Heart left ventricle (tissue), 16 donors: ENCODE results near the gene CCN5. TPM values are rescaled to one million over a fixed set of nuclear protein-coding genes. Genes with fewer than 3 reads are reported as not detected.
A peak's percentile ranks its signal among the peaks of the same experiment; 100 is the strongest.

Source experiments
- ATAC-seq, 4 donors: fragments of 200-7000 bp; cut with Tn5 transposase; one replicate each; pipeline ENCODE4 v1.9.1; 2020 to 2022; ENCODE audit warnings: moderate library complexity in 4 of 4, mild to moderate bottlenecking in 3 of 4, moderate number of reproducible peaks in 1 of 4
- DNase-seq, 5 donors: peaks; one replicate each; pipeline ENCODE4 v3.0.0-alpha.2; 2020
- H3K27ac ChIP-seq, 12 donors: fragments of 200-600 bp; sonication (generic) in 4 of 12; one replicate each; pipeline versions ENCODE4 v1.5.0 to v1.8.0; 2016 to 2022; ENCODE audit warnings: mild to moderate bottlenecking in 2 of 12
- H3K27me3 ChIP-seq, 9 donors: fragments of 200-600 bp; sonication (generic) in 2 of 9; one replicate each; pipeline versions ENCODE4 v1.5.1 to v1.8.0; 2016 to 2022; ENCODE audit warnings: mild to moderate bottlenecking in 3 of 9
- H3K36me3 ChIP-seq, 9 donors: fragments of 200-600 bp; sonication (generic) in 2 of 9; one replicate each; pipeline versions ENCODE4 v1.5.0 to v1.8.0; 2018 to 2022; ENCODE audit warnings: mild to moderate bottlenecking in 2 of 9
- H3K4me1 ChIP-seq, 12 donors: fragments of 200-600 bp; sonication (generic) in 4 of 12; one replicate each; pipeline versions ENCODE4 v1.5.0 to v1.8.0; 2016 to 2022; ENCODE audit warnings: mild to moderate bottlenecking in 3 of 12
- H3K4me3 ChIP-seq, 12 donors: fragments of 200-600 bp; sonication (generic) in 4 of 12; one replicate each; pipeline versions ENCODE4 v1.5.0 to v1.8.0; 2017 to 2022; ENCODE audit warnings: mild to moderate bottlenecking in 9 of 12, moderate library complexity in 4 of 12
- H3K9me3 ChIP-seq, 12 donors: fragments of 200-600 bp; sonication (generic) in 4 of 12; one replicate each; pipeline versions ENCODE4 v1.5.0 to v1.8.0; 2016 to 2022; ENCODE audit warnings: mild to moderate bottlenecking in 1 of 12
- POLR2A ChIP-seq, 2 donors: fragments of 450-650 bp; IDR thresholded peaks; one replicate each; pipeline ENCODE4 v1.6.1; 2017; ENCODE audit warnings: antibody characterized with exemption in 2 of 2, mild to moderate bottlenecking in 2 of 2, moderate library complexity in 2 of 2
- WGBS, 4 donors: extraction: QIAGEN DNeasy Blood & Tissue Kit in 2 of 4; methylation state at CpG; one replicate each; pipeline versions ENCODE4 v1.1.5 to v1.1.7; 2013 to 2018; 5-methylcytosine and 5-hydroxymethylcytosine counted together
- intact Hi-C, 10 donors: fragments of 100-400 bp; cut with DNase I; formaldehyde crosslinking; loops; one replicate each; pipeline versions ENCODE4 v1.11.1 to v1.14.2; 2022
- polyA plus RNA-seq, 2 donors: library from polyadenylated mRNA; stranded (reverse); fragments of 200-250 nt; gene quantifications; one replicate each; pipeline ENCODE4 v1.2.3, GENCODE V29; 2013
- total RNA-seq, 9 donors: library from RNA; depleted of rRNA in 2 of 9; stranded (reverse); fragments of >200 nt in 2 of 9; fragmentation: NEBNext Ultra II Directional in 3 of 9; extraction: Animal tissue kit (Norgen Biotek cat#: 25700) in 3 of 9; gene quantifications; one replicate each; pipeline versions ENCODE4 v1.1.0 to v1.2.4, GENCODE V29; 2016 to 2023
- TF ChIP-seq, protein P1 (sequence below), 12 donors: fragments of 200-600 bp; sonication (generic) in 4 of 12; IDR thresholded peaks; one replicate each; pipeline versions ENCODE4 v1.5.0 to v1.8.0; 2018 to 2022; ENCODE audit warnings: antibody characterized with exemption in 12 of 12, mild to moderate bottlenecking in 5 of 12
- donor health status: ischemic (EF 13 %, LVEDD 7.1; RV severe dilation, severe dysfunction).
- donor health status: healthy with polysubstance abuse.
- donor health status: DM: no; HTN: yes; CAD: no.
- donor health status: DM: no; HTN: no; CAD: no.
- donor health status: ischemic (EF 25% LVEDD 6.9; RV normal size, moderate dysfunction).
- donor health status: ischemic (EF 25% LVEDD 5.7; RV mildly dilated, moderate dysfunction).
- donor health status: healthy.
- donor health status: DM: yes; HTN: yes; CAD: no.
- donor health status: ischemic (EF 35%, LVEDD 5.7; RV mildly dilated, moderate dysfunction).
- donor health status: nonischemic (EF 11% LVEDD 7.7; RV severe dilation, severe dysfunction).
- donor health status: DM: yes; HTN: yes; CAD: no.
- donor health status: PGD.
- donor health status: ischemic (EF 29% LVEDD 5.4; RV normal size, mild dysfunction).
- donor health status: nonischemic (EF 23%, LVEDD 6.1; RV moderate dilation, normal function).

Gene CCN5
- total and polyA plus RNA-seq, 11 donors = 7.3 to 92.3 (median 28.7) TPM

DNA sequence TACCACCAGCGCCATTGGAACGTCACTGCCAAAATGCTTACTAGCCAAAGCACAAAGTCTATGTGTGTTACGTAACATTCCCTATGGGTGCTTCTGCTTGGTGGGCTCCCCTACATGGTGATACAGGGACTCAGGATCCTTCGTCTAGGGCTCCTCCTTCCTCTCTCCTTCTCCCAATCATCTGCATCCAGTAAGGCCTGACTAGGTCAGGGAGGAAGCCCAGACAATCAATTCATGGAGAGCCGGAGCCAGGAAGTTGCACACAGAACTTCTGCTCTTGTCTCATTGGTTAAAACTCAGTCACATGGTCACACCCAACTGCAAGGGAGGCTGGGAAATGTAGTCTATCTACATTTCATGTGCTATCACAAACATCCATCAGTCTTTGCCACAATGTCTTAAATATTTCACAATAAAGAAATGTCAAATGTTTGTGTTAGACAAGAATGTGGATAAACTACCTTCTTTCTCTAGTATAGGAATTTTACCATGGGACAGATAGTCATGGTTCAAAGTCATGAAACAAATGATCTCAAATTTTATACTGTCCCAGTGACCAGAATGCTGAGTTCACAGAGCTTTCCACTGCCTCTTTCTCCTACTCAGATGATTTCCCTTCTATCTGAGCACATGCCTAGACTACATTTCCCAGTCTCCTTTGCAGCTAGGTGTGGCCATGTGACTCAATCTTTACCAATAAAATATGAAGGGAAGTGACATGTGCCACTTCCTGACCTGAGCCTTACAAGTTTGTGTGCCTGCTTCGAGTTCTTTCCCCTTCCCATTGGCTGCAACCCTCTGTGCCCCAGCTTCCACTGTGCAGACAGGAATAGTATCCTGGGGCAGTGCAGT lies 21.2 kb downstream of the CCN5 start:
- WGBS, 4 donors = 44 to 61% (median 48%) methylated on average over 6 of the region's 6 CpGs
- Histone ChIP-seq H3K36me3 (no peaks in the 10 kb centered on the region), H3K4me3 (peak overlapping the region in 1 of 12 donors; percentile 25), H3K27me3 (no peaks in the 10 kb centered on the region), H3K9me3 (no peaks in the 10 kb centered on the region), H3K27ac (peak overlapping the region in 1 of 12 donors; percentile 35), H3K4me1 (peaks cover 0 to 16% (median 4%) of the 10 kb centered on the region in 12 donors)
- peak; percentile 53 to 85 (median 78) for ATAC-seq
- peak in 4 of 5 donors; percentile 59 to 79 (median 70) for DNase-seq
- intact Hi-C loops = loop anchor here in 4 of 10 donors (10.0 kb wide), 3 partner anchors 202 to 522 kb away; partner anchors contain the start of gene OSER1 (in 2 of the 4)
- TF ChIP-seq, protein P1, sequence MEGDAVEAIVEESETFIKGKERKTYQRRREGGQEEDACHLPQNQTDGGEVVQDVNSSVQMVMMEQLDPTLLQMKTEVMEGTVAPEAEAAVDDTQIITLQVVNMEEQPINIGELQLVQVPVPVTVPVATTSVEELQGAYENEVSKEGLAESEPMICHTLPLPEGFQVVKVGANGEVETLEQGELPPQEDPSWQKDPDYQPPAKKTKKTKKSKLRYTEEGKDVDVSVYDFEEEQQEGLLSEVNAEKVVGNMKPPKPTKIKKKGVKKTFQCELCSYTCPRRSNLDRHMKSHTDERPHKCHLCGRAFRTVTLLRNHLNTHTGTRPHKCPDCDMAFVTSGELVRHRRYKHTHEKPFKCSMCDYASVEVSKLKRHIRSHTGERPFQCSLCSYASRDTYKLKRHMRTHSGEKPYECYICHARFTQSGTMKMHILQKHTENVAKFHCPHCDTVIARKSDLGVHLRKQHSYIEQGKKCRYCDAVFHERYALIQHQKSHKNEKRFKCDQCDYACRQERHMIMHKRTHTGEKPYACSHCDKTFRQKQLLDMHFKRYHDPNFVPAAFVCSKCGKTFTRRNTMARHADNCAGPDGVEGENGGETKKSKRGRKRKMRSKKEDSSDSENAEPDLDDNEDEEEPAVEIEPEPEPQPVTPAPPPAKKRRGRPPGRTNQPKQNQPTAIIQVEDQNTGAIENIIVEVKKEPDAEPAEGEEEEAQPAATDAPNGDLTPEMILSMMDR (IDR thresholded peaks at IDR 0.05) = peak in 3 of 12 donors; percentile 16 to 30 (median 27)
- TF ChIP-seq POLR2A (IDR thresholded peaks at IDR 0.05) = no peak

DNA sequence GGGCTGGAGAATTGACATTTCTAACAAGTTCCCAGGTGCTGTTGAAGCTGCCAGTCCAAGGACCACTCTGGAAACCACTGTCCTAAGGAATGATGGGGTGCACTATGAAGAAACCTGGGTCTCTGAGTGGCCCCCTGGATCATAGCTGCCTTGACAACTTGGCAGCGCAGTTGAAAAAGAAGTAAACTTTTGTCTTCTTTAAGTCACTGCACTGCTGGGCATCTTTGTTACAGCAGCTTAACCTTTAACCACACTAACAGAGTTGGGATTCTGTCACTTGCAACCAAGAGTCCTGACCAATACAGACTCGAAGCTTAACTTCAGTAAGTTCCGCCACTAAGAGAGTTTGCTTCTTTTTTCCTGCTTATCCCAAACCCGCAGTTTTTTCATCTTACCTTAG lies 21.9 kb downstream of the CCN5 start:
- Histone ChIP-seq H3K4me3 (no peak overlapping the region), H3K27me3 (no peaks in the 10 kb centered on the region), H3K4me1 (peaks cover 0 to 18% (median 2%) of the 10 kb centered on the region in 12 donors), H3K36me3 (no peaks in the 10 kb centered on the region), H3K9me3 (no peaks in the 10 kb centered on the region), H3K27ac (no peak overlapping the region)
- TF ChIP-seq, protein P1 (IDR thresholded peaks at IDR 0.05) = no peak
- TF ChIP-seq POLR2A (IDR thresholded peaks at IDR 0.05) = no peak
- ATAC-seq (no peak), DNase-seq (no peak)
- intact Hi-C loops = loop anchor here in 4 of 10 donors (10.0 kb wide), 3 partner anchors 202 to 522 kb away; partner anchors contain the start of gene OSER1 (in 2 of the 4)
- 96 to 99% (median 97%) methylated on average over 4 of the region's 4 CpGs for WGBS, 4 donors

DNA sequence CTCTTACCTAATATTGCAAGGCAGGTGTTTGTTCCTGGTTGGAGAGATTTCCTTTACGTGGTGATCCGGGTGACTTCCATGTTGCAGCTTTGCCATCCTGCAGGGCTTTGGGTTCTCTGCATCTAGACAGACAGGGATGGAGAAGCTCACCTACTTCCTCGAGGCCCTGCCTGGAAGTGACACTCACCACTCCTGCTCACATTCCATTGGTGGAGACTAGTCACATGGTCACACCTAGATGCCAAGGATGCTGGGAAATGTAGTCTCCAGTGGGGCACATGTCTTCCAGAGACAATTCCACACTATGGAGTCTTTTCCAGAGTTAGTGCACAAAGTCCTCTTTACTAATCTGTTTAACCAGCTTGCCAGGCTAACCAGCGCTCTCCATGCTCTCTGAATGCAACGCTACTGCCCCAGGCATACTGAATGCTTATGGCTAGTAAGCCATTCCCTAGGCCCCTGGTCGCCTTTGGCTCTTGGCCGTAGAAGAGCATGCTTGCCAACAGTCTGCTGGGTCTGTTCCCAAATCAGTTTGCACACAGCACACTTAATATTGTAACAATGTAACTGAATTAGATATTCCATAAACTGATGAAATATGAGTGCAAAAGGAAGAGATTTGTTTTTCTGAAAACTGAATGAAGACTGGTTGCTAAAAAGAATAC lies 23.8 kb downstream of the CCN5 start:
- no peaks in the 10 kb centered on the region for H3K36me3 ChIP-seq
- H3K27me3 ChIP-seq = no peaks in the 10 kb centered on the region
- peak overlapping the region in 1 of 12 donors; percentile 12 for H3K4me3 ChIP-seq
- peaks cover 0 to 20% (median 0%) of the 10 kb centered on the region in 12 donors for H3K4me1 ChIP-seq
- H3K27ac ChIP-seq = peak overlapping the region in 1 of 12 donors; percentile 25
- TF ChIP-seq POLR2A (IDR thresholded peaks at IDR 0.05) = no peak
- TF ChIP-seq, protein P1 (IDR thresholded peaks at IDR 0.05) = no peak
- H3K9me3 ChIP-seq = no peaks in the 10 kb centered on the region
- DNase-seq = peak in 4 of 5 donors; percentile 56 to 64 (median 61)
- intact Hi-C loops = loop anchor here in 4 of 10 donors (10.0 kb wide), 3 partner anchors 204 to 524 kb away; partner anchors contain the start of gene OSER1 (in 2 of the 4)
- ATAC-seq = peak; percentile 52 to 72 (median 69)
- WGBS, 4 donors = 65 to 76% (median 69%) methylated on average over 7 of the region's 7 CpGs
